B cell (primary cell): Measurements from ENCODE around the gene KRTAP4-11.
"Not testable (repeated sequence)": the region's sequence is repeated elsewhere in the genome, so short reads cannot be mapped to it uniquely, and the experiment has no call there.

ENCODE experiments used
- CTCF ChIP-seq: fragments of 200-600 bp; IDR thresholded peaks from one replicate; pipeline ENCODE4 v1.8.0; 2022; ENCODE audit warnings: antibody characterized with exemption, mild to moderate bottlenecking
- EZH2 ChIP-seq: IDR thresholded peaks from 2 replicates; pipeline ENCODE4 v1.6.1; 2012; ENCODE audit warnings: borderline replicate concordance, low read depth, mild to moderate bottlenecking, moderate library complexity, low read length; ENCODE audit not compliant: insufficient read depth, poor library complexity, severe bottlenecking

DNA sequence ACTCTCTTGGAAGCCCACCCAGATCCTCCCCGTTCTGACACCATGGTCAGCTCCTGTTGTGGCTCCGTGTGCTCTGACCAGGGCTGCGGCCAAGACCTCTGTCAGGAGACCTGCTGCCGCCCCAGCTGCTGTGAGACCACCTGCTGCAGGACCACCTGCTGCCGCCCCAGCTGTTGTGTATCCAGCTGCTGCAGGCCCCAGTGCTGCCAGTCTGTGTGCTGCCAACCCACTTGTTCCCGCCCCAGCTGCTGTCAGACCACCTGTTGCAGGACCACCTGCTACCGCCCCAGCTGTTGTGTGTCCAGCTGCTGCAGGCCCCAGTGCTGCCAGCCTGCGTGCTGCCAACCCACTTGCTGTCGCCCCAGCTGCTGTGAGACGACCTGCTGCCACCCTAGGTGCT lies 12.8 kb downstream of the KRTAP4-11 start, which contains the start of gene KRTAP4-9:
- TF ChIP-seq CTCF, EZH2: not testable (repeated sequence)
